ENCODE data around the gene FOSL2.

The FOSL2 gene

DNA sequence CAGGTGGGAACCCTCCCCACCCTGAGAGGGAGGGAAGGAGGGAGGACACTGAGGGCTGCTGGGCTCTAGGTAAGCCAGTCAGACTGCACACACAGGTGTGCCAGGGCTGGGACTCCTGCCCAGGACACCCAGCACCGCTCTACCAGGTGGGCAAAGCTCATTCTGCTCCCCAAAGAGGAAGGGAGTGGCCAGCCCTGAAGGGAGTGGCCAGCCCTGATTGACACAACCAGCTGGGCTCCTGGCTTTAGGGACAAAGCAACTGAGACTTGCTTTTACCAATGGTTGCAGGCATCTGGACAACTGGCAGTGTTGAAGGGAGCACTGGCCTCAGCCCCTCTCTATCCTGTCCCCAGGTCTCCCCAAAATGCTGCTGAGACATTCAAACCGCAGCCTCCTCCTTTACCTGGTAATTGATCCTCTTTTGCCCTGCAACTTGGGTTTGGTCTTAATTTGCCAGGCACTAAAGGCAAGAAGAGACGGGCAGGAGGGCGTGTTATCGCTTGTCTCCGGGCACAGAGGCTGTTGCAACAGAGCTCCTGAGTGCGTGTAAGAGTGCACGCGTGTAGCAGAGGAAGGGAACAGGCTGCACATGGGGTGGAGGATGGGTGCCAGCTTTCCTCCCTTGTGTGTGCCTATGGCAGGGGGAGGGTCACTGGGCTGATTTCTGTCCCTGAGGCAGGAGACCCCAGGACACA, 14.5 kb upstream of the FOSL2 start:
- Histone ChIP-seq H3K27ac (replicated peaks) (peak overlapping the region; percentile 83), H3K27me3 (ENCODE audit: insufficient read depth, poor library complexity, severe bottlenecking) (no peaks in the 10 kb centered on the region), H3K4me3 (replicated peaks; ENCODE audit: insufficient read depth, low read length) (no peak overlapping the region)
- DNase-seq (ENCODE audit: low read depth in 1 of 2, low spot score in 1 of 2), result peak; percentile 75 to 94
- TF ChIP-seq GABPA (IDR thresholded peaks at IDR 0.05; ENCODE audit: low read depth) (no peak), POLR2AphosphoS5 (IDR thresholded peaks at IDR 0.05; ENCODE audit: low read depth) (peak; percentile 88), REST (IDR thresholded peaks at IDR 0.05; ENCODE audit: insufficient replicate concordance, low read depth) (no peak), SPI1 (IDR thresholded peaks at IDR 0.05; ENCODE audit: borderline replicate concordance, low read depth) (peak; percentile 52; the same call in 1 of the 2 replicates)
- TF ChIP-seq, protein P1, sequence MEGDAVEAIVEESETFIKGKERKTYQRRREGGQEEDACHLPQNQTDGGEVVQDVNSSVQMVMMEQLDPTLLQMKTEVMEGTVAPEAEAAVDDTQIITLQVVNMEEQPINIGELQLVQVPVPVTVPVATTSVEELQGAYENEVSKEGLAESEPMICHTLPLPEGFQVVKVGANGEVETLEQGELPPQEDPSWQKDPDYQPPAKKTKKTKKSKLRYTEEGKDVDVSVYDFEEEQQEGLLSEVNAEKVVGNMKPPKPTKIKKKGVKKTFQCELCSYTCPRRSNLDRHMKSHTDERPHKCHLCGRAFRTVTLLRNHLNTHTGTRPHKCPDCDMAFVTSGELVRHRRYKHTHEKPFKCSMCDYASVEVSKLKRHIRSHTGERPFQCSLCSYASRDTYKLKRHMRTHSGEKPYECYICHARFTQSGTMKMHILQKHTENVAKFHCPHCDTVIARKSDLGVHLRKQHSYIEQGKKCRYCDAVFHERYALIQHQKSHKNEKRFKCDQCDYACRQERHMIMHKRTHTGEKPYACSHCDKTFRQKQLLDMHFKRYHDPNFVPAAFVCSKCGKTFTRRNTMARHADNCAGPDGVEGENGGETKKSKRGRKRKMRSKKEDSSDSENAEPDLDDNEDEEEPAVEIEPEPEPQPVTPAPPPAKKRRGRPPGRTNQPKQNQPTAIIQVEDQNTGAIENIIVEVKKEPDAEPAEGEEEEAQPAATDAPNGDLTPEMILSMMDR (IDR thresholded peaks at IDR 0.05; ENCODE audit: insufficient read depth, low read length), result no peak

DNA sequence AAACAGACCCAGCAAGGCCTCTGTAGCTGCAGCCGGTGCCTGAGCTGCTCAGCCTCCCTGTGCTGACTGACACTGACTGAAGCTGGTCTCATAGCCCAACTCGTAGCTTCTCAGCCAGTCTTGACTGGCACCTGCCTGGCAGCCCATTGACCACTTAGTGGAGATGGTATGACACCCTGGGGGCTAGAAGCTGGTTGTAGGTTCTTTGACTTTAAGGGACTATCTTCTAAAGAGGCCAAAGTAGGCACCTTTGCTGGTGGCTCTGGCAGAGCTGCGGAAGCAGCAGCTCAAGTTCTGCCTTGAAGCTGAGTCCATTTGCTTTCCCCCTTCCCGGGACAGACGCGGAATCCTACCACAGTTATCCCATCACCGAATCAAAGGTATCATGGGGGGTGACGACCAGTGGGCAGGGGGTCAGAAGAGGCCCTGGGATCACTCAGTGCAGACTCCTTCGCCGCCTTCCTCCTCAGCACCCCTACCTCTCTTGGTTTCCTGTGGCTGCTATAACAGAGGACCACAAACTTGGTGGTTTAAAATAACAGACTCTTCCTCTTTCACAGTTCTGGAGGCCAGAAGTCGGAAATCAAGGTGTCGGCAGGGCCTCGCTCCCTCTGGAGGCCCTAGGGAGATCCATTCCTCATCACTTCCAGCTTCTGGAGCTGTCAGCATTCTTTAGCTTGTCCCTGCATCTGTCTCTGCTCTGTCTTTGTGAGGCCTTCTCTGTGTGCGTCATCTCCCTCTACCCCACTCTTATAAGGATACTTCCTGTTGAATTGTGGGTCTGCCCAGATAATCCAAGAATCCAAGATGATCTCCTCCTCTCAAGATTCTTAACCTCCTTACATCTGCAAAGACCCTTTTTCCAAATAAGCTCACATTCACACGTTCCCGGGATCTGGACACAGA, 13.7 kb upstream of the FOSL2 start:
- no peak for TF ChIP-seq GABPA (IDR thresholded peaks at IDR 0.05; ENCODE audit: low read depth)
- peak; percentile 80; the same call in 1 of the 2 replicates for TF ChIP-seq SPI1 (IDR thresholded peaks at IDR 0.05; ENCODE audit: borderline replicate concordance, low read depth)
- Histone ChIP-seq H3K4me3 (replicated peaks; ENCODE audit: insufficient read depth, low read length) (no peak overlapping the region), H3K27ac (replicated peaks) (peak overlapping the region; percentile 83), H3K27me3 (ENCODE audit: insufficient read depth, poor library complexity, severe bottlenecking) (no peaks in the 10 kb centered on the region)
- DNase-seq (ENCODE audit: low read depth in 1 of 2, low spot score in 1 of 2), result peak; percentile 65 to 75

DNA sequence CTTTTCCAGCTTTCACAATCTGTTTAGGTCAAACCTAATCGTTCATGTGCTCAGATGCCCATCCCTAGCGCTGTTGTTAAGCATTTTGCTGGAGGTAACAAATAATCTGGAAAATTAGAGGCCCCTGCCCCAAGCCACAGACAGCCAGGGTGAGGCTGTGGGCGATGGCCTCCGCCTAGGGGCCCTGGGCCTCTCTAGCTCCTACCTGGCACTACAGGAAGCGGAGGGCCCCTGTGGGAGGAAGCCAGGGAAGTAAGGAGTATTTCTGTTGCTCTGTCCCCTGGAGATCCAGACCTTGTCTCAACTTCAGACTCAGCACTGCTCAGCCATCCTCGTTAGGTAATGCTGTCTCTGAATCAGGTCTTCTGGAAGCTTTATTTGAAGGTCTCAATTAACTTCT, 12.4 kb upstream of the FOSL2 start:
- DNase-seq (ENCODE audit: low read depth in 1 of 2, low spot score in 1 of 2), result no peak
- Histone ChIP-seq H3K27ac (replicated peaks) (peak overlapping the region; percentile 83), H3K27me3 (ENCODE audit: insufficient read depth, poor library complexity, severe bottlenecking) (no peaks in the 10 kb centered on the region), H3K4me3 (replicated peaks; ENCODE audit: insufficient read depth, low read length) (no peak overlapping the region)
- TF ChIP-seq, protein P1 (IDR thresholded peaks at IDR 0.05; ENCODE audit: insufficient read depth, low read length), result no peak
- no peak for TF ChIP-seq SPI1 (IDR thresholded peaks at IDR 0.05; ENCODE audit: borderline replicate concordance, low read depth)
- no peak for TF ChIP-seq GABPA (IDR thresholded peaks at IDR 0.05; ENCODE audit: low read depth)
- TF ChIP-seq REST (IDR thresholded peaks at IDR 0.05; ENCODE audit: insufficient replicate concordance, low read depth), result no peak
- TF ChIP-seq POLR2AphosphoS5 (IDR thresholded peaks at IDR 0.05; ENCODE audit: low read depth), result no peak

Measured in HL-60 (cell line).